H7 (cell line): ENCODE measurements around the gene SWT1. TPM values are rescaled to one million over a fixed set of nuclear protein-coding genes. Genes with fewer than 3 reads are reported as not detected.
A peak's percentile ranks its signal among the peaks of the same experiment; 100 is the strongest.
"Not testable (repeated sequence)": the region's sequence is repeated elsewhere in the genome, so short reads cannot be mapped to it uniquely, and the experiment has no call there.

Experiments
- DNase-seq: peaks from one replicate; pipeline ENCODE4 v3.0.0; 2012
- H3K27me3 ChIP-seq: 2 replicates; pipeline ENCODE4 v1.6.0; 2011; ENCODE audit warnings: mild to moderate bottlenecking, low read length; ENCODE audit not compliant: control insufficient read depth, insufficient read depth
- H3K36me3 ChIP-seq: replicated peaks from 2 replicates; pipeline ENCODE4 v1.5.1; 2011; ENCODE audit warnings: low read length; ENCODE audit not compliant: control insufficient read depth, insufficient read depth
- H3K4me3 ChIP-seq: 2 replicates; pipeline ENCODE4 v1.5.1; 2011; ENCODE audit warnings: low read depth, mild to moderate bottlenecking, control low read depth, low read length, moderate library complexity; ENCODE audit not compliant: insufficient read depth
- total RNA-seq: library from RNA; depleted of rRNA; stranded (reverse); fragments of >200 nt; shearing (Covaris generic); gene quantifications from 2 replicates; pipeline ENCODE4 v1.2.3, GENCODE V29; 2014

The SWT1 gene
- total RNA-seq, 1 experiment from 2014 or later: 6.3 TPM

GRCh38 chr1:185305419-185305818 is 148.5 kb downstream of the SWT1 start:
- Histone ChIP-seq H3K4me3 (no peak overlapping the region), H3K27me3 (no peaks in the 10 kb centered on the region), H3K36me3 (peaks cover 50% of the 10 kb centered on the region)
- no peak for DNase-seq

DNA sequence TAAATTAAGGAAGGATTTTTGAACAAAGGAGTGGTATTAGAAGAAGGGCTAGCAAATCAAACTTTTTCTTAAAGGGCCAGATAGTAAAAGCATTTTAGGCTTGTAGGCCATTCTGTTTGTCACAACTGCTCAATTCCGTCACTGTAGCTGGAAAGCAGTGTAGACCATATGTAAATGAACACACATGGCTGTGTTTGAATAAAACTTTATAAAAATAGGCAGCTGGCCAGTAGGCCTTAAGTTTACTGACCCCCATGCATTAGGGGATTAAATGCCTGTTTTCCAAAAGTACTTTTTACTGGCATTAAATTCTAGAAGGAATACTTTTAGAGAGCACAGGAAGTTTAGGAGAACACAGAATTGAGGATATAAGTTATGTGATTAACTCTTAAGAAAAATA is 151.2 kb downstream of the SWT1 start:
- no peaks in the 10 kb centered on the region for H3K27me3 ChIP-seq
- DNase-seq: no peak
- H3K4me3 ChIP-seq: no peak overlapping the region
- peaks cover 43% of the 10 kb centered on the region for H3K36me3 ChIP-seq

DNA sequence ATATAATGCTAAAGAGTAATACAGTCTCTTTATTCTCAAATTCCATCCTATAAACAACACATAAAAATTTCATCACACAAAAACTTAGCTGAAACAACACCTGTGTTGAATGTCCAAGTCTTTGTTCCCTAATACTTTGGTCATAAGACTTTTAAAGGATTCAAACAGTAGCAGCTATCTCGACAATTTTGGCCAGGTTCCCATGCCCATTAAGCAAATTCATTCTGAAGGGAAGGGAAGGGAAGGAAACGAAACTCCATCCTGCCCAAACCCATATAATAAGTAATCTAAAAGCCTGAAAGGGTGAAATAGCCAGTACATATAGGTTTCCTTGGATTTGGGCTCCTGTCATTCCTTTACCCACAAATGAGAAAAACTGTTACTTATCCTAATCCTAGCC is 152.6 kb downstream of the SWT1 start:
- peaks cover 37% of the 10 kb centered on the region for H3K36me3 ChIP-seq
- H3K4me3 ChIP-seq: no peak overlapping the region
- H3K27me3 ChIP-seq: no peaks in the 10 kb centered on the region

GRCh38 chr1:185311589-185312225 is 154.7 kb downstream of the SWT1 start:
- no peak overlapping the region for H3K4me3 ChIP-seq
- DNase-seq: no peak

More for the DNA sequence above, 152.6 kb downstream of the SWT1 start:
- no peak for DNase-seq

DNA sequence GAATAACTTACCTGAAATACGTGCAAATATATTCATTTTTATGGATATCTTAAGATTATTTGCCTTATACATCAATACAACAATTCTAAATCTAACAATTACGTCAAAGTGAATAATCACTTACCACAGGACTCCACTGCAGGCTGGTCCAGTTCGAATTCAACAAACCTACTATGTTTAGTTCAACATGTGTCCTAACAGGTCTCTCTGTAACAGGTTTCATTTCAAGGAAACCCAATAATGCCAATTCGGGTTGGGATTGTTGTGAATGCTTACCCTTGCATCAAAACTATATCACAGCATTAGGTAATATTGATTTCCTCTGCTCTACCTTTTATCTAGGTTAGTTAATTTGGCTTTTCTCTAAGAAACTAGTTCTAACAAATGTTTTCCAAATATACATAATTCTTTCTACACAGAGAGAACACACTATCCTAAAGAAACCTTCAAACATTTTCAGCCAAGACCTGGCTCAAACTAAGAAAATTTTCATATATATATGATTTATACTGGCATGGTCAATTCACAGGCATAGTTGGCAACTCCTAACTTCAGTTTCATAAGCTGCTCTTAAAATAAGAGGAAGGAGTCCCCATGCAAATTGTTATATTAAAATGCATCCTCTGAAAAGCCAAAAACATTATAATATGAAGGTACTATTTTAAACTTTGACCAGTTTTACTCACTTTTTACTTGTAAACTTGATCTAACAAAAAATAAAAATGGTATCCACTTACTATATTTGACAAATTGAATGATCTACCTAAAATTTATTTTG is 155.6 kb downstream of the SWT1 start:
- Histone ChIP-seq H3K36me3 (peaks cover 17% of the 10 kb centered on the region), H3K27me3 (no peaks in the 10 kb centered on the region), H3K4me3 (no peak overlapping the region)
- no peak for DNase-seq

More at GRCh38 chr1:185311589-185312225, 154.7 kb downstream of the SWT1 start:
- Histone ChIP-seq H3K36me3 (peaks cover 21% of the 10 kb centered on the region), H3K27me3 (no peaks in the 10 kb centered on the region)

- H3K4me3 ChIP-seq: peak overlapping the region; percentile 99
- no peak for DNase-seq
- H3K27me3 ChIP-seq: no peaks in the 10 kb centered on the region
- peaks cover 10% of the 10 kb centered on the region for H3K36me3 ChIP-seq
Observed at GRCh38 chr1:185314411-185314810, 157.4 kb downstream of the SWT1 start.

- Histone ChIP-seq H3K4me3 (peak overlapping the region; percentile 99), H3K36me3 (peaks cover 4% of the 10 kb centered on the region), H3K27me3 (no peaks in the 10 kb centered on the region)
- DNase-seq: no peak
Observed at GRCh38 chr1:185315445-185316071, 158.6 kb downstream of the SWT1 start.

GRCh38 chr1:185316163-185317033 is 159.4 kb downstream of the SWT1 start:
- Histone ChIP-seq H3K4me3 (peak overlapping the region; percentile 99), H3K27me3 (no peaks in the 10 kb centered on the region), H3K36me3 (no peaks in the 10 kb centered on the region)
- peak; percentile 94 for DNase-seq

GRCh38 chr1:185317034-185317885 is 160.3 kb downstream of the SWT1 start, which contains the start of gene IVNS1ABP:
Gene IVNS1ABP (minus strand): TSS chr1:185317243. CDS start chr1:185309493, 7,750 bp downstream.
- no peaks in the 10 kb centered on the region for H3K36me3 ChIP-seq
- no peaks in the 10 kb centered on the region for H3K27me3 ChIP-seq
- H3K4me3 ChIP-seq: peak within 1 kb of the TSS; percentile 99
- DNase-seq: peak; percentile 96

GRCh38 chr1:185317886-185318310 is 160.9 kb downstream of the SWT1 start:
- Histone ChIP-seq H3K4me3 (peak overlapping the region; percentile 56), H3K36me3 (no peaks in the 10 kb centered on the region), H3K27me3 (no peaks in the 10 kb centered on the region)
- DNase-seq: peak; percentile 63

DNA sequence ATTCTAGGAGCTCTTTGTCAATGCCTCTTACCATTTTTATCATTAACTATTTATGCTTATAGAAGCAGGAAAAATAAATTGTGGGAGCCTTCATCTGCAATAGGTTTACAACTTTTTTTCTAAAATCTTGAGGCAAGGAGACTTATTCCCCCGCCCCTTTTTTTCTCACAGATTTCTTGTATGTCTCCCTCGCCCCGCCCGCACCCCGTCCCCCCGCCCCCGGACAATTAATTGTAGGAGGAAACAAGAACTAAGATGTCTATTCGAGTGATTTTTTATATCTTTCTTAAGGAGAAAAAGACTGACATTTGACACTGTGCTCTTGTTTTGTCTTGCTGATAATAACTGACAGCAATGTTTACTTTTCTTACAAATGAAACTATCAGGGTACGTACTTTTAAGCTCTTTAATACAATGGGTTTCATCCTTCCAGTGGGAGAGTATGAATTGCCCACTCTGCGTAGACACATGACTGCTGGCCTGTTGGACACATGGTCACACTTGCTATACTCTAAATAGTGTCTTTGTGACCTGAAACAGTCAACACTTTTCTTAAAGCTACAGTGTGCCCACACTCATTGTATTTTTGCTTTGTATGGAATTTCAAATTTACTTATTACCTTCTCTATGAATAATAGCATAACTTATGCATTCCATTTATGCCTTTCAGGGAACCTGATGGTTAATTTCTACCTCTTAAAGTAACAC is 161.6 kb downstream of the SWT1 start:
- no peak overlapping the region for H3K4me3 ChIP-seq

GRCh38 chr1:185319139-185319475 is 162.1 kb downstream of the SWT1 start:
- DNase-seq: no peak
- Histone ChIP-seq H3K36me3 (no peaks in the 10 kb centered on the region), H3K27me3 (no peaks in the 10 kb centered on the region), H3K4me3 (no peak overlapping the region)

More for the DNA sequence above, 161.6 kb downstream of the SWT1 start:
- Histone ChIP-seq H3K36me3 (no peaks in the 10 kb centered on the region), H3K27me3 (no peaks in the 10 kb centered on the region)
- DNase-seq: no peak

DNA sequence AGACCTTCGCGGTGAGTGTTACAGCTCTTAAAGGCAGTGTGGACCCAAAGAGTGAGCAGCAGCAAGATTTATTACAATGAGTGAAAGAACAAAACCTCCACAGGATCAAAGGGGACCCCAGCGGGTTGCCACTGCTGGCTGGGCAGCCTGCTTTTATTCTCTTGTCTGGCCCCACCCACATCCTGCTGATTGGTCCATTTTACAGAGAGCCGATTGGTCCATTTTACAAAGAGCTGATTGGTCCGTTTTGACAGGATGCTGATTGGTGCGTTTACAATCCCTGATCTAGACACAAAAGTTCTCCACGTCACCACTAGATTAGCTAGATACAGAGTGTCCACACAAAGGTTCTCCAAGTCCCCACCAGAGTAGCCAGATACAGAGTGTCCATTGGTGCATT is 164.1 kb downstream of the SWT1 start:
- DNase-seq, H3K36me3 ChIP-seq, H3K4me3 ChIP-seq: not testable (repeated sequence)

More for the DNA sequence above, 164.1 kb downstream of the SWT1 start:
- H3K27me3 ChIP-seq: not testable (repeated sequence)
